ENCODE measurements around the gene RNF212.

Gene RNF212

DNA sequence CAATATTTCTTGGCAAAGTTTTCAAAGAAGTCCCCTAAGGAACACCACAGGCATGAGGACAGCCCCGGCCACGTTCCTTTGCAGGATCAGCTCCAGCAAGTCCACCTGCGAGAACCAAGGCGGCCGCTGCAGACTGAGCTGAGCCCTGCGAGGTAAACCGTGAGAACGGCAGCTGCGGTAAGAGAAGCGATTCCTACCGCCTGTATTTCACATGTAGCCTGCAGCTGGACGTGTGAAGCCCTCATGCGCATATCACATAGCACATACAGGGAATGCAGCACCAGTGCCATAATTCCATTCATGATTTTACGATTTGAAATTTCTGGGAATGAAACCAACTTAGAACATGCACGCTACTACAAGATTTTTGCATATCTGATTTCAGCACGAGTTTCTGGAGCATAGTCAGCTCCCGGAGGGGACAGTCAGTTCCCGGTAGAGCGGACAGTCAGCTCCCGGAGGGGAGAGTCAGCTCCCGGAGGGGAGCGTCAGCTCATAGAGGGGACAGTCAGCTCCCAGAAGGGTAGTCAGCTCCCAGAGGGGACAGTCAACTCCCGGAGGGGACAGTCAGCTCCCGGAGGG is 60.2 kb downstream of the RNF212 start:
- no peak for TF ChIP-seq CTCF (IDR thresholded peaks at IDR 0.05; ENCODE audit: low read depth, low read length, missing control alignments)
- no peak overlapping the region for H3K4me3 ChIP-seq (ENCODE audit: low read depth, low read length)
- no peak for DNase-seq (ENCODE audit: low read depth)

GRCh38 chr4:1052231-1052671 is 61.1 kb downstream of the RNF212 start:
- no peak for TF ChIP-seq CTCF (IDR thresholded peaks at IDR 0.05; ENCODE audit: low read depth, low read length, missing control alignments)
- no peak overlapping the region for H3K4me3 ChIP-seq (ENCODE audit: low read depth, low read length)
- no peak for DNase-seq (ENCODE audit: low read depth)

- DNase-seq (ENCODE audit: low read depth) = no peak
- no peak overlapping the region for H3K4me3 ChIP-seq (ENCODE audit: low read depth, low read length)
- no peak for TF ChIP-seq CTCF (IDR thresholded peaks at IDR 0.05; ENCODE audit: low read depth, low read length, missing control alignments)
These were observed 61.9 kb downstream of the RNF212 start for GRCh38 chr4:1051472-1051871.

DNA sequence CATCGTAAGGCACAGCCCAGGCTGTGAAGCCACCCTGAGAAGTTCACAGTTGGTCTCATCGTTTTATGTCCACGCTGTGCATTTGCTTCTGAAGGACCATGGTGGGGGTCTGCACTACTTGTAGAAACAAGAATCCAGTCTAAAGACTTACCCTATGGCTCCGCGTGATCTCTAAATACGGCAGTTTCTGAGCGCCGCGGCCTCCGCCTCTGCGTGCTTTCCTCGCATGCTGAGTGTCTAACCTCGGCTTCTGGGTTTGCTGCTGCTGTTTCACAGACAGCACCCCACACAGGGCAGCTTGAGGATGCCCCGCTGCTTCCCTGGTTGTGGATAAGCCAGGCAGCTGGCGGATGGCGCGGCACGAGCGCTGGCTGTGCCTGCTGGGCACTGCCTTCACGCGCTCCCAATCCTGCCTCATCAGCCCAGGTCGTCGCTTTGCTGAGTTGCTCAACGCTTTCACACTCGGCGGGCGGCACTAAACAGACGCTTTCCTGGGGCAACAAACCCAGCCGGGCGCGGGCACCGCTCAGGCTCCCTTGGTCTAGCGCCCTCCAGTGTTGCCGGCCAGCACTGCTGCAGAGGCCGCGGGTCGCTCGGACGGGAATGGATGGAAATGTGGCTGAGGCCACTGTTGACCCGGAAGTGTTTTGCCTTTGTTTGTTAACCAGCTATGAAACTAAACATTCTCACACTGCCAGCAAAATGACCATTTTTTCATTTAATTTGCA is 62.7 kb downstream of the RNF212 start:
- H3K4me3 ChIP-seq (ENCODE audit: low read depth, low read length) = no peak overlapping the region
- no peak for TF ChIP-seq CTCF (IDR thresholded peaks at IDR 0.05; ENCODE audit: low read depth, low read length, missing control alignments)
- DNase-seq (ENCODE audit: low read depth) = no peak

- TF ChIP-seq CTCF (IDR thresholded peaks at IDR 0.05; ENCODE audit: low read depth, low read length, missing control alignments) = no peak
- no peak for DNase-seq (ENCODE audit: low read depth)
- no peak overlapping the region for H3K4me3 ChIP-seq (ENCODE audit: low read depth, low read length)
These were observed 63.8 kb downstream of the RNF212 start for GRCh38 chr4:1049591-1049905.

- TF ChIP-seq CTCF (IDR thresholded peaks at IDR 0.05; ENCODE audit: low read depth, low read length, missing control alignments) = no peak
- no peak overlapping the region for H3K4me3 ChIP-seq (ENCODE audit: low read depth, low read length)
These were observed 64.4 kb downstream of the RNF212 start for GRCh38 chr4:1048773-1049590.

More at GRCh38 chr4:1048773-1049590, 64.4 kb downstream of the RNF212 start:
- DNase-seq (ENCODE audit: low read depth) = no peak
